ENCODE measurements around the gene MLLT10. TPM values are rescaled to one million over a fixed set of nuclear protein-coding genes. Genes with fewer than 3 reads are reported as not detected.

MLLT10 gene
- polyA plus RNA-seq, 3 donors = 45.1 to 51.5 (median 47.3) TPM

DNA sequence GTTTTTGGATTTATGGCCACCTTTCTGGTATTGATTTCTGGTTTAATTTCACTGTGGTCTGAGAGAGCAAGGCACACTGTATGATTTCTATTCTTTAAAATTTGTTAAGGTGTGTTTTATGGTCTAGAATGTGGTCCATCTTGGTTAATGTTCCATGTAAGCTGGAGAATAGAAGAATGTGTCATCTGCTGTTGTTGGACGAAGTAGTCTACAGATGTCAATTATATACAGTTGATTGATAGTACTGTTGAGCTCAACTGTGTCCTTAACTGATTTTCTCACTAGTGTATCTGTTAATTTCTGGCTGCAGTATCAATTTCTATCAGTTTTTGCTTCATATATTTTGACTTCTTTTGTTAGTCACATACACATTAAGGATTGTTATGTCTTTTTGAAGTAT lies 127.1 kb downstream of the MLLT10 start:
- no peak for DNase-seq (ENCODE audit: extremely low read depth in 1 of 11, low read depth in 9 of 11, low spot score in 4 of 11)

DNA sequence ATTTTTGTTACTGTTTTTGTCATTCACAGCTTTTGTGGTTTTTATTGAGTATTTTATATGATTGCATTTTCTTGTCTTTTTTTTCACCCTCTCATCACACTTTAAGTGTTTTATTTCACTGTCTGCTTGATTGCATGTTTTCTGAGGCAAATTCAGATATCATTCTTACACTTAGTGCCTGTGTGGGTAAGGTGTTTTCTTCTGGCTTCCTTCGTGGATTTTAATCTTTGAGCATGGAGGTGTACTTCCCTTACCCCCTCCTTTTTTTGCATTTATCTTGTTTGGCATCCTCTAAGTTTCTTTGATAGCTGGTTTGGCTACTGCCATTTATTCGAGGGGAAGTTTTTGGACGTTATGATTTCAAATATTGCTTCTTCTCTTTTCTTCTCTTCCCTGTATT lies 127.9 kb downstream of the MLLT10 start:
- DNase-seq (ENCODE audit: extremely low read depth in 1 of 11, low read depth in 9 of 11, low spot score in 4 of 11) = no peak

GRCh38 chr10:21662635-21663034 lies 128.6 kb downstream of the MLLT10 start:
- no peak for DNase-seq (ENCODE audit: extremely low read depth in 1 of 11, low read depth in 9 of 11, low spot score in 4 of 11)

DNA sequence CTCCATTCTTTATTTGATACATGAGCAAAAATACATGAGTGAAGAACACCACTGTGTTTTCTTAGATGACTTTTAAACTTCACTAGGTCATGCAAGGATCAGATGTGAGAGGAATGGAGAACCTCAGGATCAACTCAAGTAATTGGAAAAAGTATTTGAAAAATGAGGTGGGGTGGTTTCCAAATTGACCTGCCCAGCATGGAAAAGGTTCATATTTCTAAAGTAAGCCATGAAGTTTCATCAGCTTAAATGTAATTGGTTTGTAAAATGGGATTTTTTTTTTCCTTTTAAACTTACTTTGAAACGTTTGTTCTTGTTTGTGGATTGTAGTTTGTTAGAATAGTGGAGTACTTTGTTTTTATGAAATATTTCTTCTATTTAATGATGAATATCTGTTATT lies 134.8 kb downstream of the MLLT10 start:
- DNase-seq (ENCODE audit: extremely low read depth in 1 of 11, low read depth in 9 of 11, low spot score in 4 of 11) = no peak

- DNase-seq (ENCODE audit: extremely low read depth in 1 of 11, low read depth in 9 of 11, low spot score in 4 of 11) = no peak
Observed at GRCh38 chr10:21670391-21670790, 136.4 kb downstream of the MLLT10 start.

GRCh38 chr10:21673668-21674067 lies 139.6 kb downstream of the MLLT10 start:
- DNase-seq (ENCODE audit: extremely low read depth in 1 of 11, low read depth in 9 of 11, low spot score in 4 of 11) = no peak

GRCh38 chr10:21675157-21675796 lies 141.2 kb downstream of the MLLT10 start:
- DNase-seq (ENCODE audit: extremely low read depth in 1 of 11, low read depth in 9 of 11, low spot score in 4 of 11) = no peak

- no peak for DNase-seq (ENCODE audit: extremely low read depth in 1 of 11, low read depth in 9 of 11, low spot score in 4 of 11)
Observed at GRCh38 chr10:21677551-21677950, 143.5 kb downstream of the MLLT10 start.

DNA sequence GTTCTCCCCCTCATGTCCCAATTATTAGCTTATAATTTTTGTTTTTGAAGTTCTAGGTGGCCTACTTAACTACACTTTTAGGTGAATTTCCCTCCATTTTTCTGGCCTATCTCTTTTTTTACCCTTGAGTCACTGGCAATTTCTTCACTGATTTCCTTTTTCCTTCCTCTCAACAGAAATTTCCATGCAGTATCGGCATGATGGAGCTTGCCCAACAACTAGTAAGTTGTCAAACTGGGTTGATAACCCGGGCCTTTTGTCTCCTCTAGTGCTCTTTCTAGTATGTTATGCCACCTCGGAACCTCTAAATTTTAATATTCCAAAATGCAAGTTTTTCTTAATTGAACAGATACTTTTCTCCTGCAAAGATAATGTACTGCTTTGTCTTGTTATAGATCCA lies 147.1 kb downstream of the MLLT10 start:
- DNase-seq (ENCODE audit: extremely low read depth in 1 of 11, low read depth in 9 of 11, low spot score in 4 of 11) = no peak

GRCh38 chr10:21687266-21688008 lies 153.4 kb downstream of the MLLT10 start:
- DNase-seq (ENCODE audit: extremely low read depth in 1 of 11, low read depth in 9 of 11, low spot score in 4 of 11) = no peak

DNA sequence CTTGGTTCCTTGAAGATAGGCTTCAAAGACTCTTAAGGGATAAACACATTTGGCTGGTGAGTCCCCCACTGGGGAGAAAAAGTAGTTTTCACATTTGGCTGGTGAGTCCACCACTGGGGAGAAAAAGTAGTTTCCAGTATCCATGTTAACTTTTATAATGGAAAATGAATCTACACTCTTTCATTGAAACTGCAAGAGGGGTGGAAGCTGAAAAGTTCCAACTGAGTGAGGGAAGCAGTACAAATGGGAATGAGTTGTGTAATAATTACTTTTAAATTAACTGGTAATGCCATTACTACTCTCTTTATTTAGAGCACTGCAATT lies 153.9 kb downstream of the MLLT10 start:
- DNase-seq (ENCODE audit: extremely low read depth in 1 of 11, low read depth in 9 of 11, low spot score in 4 of 11) = no peak

DNA sequence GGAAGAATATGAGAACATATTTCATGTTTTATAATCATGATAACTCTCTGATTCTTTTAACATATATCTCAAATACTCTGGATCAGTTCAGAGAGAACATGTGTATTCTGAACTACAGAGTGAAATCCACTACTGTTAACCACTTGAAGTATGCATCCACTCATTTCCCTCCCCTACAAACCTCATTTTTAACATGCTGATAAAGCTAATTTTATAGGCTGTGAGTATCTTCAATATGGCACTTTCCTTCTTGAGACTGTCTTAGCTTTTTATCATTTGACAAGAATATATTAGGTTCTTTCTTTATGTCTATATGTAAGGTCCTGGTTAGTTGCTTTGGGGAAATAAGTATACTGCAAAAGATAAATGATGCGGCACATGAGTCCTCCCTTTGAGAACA lies 154.8 kb downstream of the MLLT10 start:
- no peak for DNase-seq (ENCODE audit: extremely low read depth in 1 of 11, low read depth in 9 of 11, low spot score in 4 of 11)

GRCh38 chr10:21689881-21690280 lies 155.8 kb downstream of the MLLT10 start:
- no peak for DNase-seq (ENCODE audit: extremely low read depth in 1 of 11, low read depth in 9 of 11, low spot score in 4 of 11)

- DNase-seq (ENCODE audit: extremely low read depth in 1 of 11, low read depth in 9 of 11, low spot score in 4 of 11) = no peak
Observed at GRCh38 chr10:21692916-21693315, 158.9 kb downstream of the MLLT10 start.

DNA sequence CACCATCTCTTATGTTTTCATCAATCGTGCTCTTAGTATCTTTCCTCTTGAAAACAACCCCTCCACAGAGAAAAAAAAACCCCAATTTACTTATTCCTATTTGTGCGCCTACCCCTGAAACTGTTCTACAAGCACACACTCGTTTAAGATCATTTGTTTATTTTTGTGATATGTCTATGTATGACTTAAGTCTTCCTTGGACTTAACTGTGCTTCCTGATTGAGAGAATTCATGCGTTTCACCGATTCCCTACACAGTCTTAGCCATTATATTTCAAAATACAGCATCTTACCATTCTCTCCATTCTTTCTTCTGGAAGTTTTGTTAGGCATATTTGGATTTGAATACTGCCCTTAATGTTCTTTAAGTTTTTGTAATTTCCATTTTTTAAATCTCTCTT lies 159.4 kb downstream of the MLLT10 start:
- no peak for DNase-seq (ENCODE audit: extremely low read depth in 1 of 11, low read depth in 9 of 11, low spot score in 4 of 11)

DNA sequence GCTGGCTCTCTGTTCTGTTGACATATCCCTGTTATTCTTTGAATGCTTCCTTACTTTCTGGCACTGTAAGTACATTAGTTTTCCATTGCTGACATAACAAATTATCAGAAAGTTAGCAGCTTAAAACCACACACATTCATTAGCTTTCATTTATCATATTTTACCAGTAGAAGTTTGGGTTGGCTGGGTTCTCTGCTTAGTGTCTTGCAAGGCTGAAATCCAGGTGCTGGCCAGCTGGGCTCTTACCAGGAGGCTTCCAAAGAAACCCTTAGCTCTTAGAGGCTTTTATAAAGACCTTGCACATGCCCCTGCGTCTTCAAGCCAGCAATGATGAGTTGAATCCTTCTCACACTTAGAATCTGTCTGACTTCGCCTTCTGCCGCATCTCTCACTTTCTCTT lies 160.6 kb downstream of the MLLT10 start:
- DNase-seq (ENCODE audit: extremely low read depth in 1 of 11, low read depth in 9 of 11, low spot score in 4 of 11) = no peak

DNA sequence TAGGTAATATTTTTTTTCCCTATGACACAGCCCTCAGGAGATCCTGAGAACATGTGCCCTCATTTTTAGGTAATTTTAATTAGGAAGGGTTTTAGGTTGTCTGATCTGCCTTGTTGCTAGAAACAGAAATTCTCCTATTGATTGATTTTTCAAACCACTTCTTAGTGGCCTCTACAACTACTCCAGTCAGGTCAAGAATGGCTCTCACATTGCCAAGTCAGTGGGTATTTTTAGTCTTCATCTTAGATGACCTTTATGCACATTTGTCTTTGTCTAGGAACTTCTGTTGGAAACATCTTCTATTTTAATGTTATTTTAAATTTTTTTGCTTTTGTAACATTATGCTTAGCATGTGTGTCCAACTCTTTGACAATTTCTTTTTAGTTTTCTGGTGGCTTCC lies 162.3 kb downstream of the MLLT10 start:
- DNase-seq (ENCODE audit: extremely low read depth in 1 of 11, low read depth in 9 of 11, low spot score in 4 of 11) = no peak

DNA sequence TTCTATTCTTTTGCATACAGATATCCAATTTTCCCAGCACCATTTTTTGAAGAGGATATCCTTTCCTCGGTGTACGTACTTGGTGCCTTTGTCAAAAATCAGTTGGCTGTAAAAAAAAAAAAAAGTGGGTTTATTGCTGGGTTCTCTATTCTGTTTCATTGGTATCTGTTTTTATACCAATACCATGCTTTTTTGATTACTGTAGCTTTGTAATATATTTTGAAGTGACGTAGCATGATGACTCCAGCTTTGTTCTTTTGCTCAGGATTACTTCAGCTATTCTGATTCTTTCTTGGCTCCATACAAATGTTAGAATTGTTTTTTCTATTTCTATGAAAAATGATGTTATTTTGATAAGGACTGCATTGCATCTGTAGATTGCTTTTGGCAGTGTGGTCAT lies 165.5 kb downstream of the MLLT10 start:
- DNase-seq (ENCODE audit: extremely low read depth in 1 of 11, low read depth in 9 of 11, low spot score in 4 of 11) = no peak

DNA sequence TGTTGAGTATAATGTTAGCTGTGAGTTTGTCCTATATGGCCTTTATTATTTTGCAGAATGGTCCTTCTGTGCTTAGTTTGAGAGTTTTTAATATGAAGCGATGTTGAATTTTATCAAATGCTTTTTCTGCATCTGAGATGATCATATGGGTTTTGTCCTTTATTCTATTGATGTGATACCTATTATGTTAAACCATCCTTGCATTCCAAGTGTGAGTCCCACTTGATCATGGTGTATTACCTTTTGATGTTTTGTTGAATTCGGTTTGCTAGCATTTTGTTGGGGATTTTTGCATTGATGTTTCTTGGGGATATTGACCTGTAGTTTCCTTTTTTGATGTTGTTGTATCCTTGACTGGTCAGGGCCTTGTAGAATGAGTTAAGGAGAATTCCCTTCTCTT lies 166.4 kb downstream of the MLLT10 start:
- no peak for DNase-seq (ENCODE audit: extremely low read depth in 1 of 11, low read depth in 9 of 11, low spot score in 4 of 11)

DNA sequence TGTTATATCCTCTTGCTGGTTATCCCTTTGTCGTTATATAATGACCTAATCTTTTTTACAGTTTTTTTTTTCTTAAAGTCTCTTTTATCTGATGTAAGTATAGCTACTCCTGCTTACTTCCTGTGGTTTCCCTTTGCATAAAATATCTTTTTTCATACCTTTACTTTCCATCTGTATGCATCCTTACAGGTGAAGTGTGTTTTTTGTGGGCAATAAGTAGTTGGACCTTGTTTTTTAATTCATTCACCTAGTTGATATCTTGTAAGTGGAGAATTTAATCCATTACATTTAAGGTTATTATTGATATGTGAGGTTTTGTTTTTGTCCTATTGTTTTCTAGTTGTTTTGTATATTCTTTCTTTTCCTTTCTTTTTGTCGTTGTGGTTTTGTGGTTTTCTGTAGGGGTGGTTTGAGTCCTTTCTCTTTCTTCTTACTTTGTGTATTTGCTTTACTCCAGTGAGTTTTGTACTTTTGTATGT lies 168.6 kb downstream of the MLLT10 start:
- no peak for DNase-seq (ENCODE audit: extremely low read depth in 1 of 11, low read depth in 9 of 11, low spot score in 4 of 11)
